CD4-positive, alpha-beta T cell treated with Interleukin-17A for 4 hours (primary cell): ENCODE results near the gene ERCC6L.

Experiments
- DNase-seq: peaks from one replicate; pipeline ENCODE4 v3.0.0-alpha.2; 2020; ENCODE audit warnings: mixed read lengths

Gene ERCC6L

DNA sequence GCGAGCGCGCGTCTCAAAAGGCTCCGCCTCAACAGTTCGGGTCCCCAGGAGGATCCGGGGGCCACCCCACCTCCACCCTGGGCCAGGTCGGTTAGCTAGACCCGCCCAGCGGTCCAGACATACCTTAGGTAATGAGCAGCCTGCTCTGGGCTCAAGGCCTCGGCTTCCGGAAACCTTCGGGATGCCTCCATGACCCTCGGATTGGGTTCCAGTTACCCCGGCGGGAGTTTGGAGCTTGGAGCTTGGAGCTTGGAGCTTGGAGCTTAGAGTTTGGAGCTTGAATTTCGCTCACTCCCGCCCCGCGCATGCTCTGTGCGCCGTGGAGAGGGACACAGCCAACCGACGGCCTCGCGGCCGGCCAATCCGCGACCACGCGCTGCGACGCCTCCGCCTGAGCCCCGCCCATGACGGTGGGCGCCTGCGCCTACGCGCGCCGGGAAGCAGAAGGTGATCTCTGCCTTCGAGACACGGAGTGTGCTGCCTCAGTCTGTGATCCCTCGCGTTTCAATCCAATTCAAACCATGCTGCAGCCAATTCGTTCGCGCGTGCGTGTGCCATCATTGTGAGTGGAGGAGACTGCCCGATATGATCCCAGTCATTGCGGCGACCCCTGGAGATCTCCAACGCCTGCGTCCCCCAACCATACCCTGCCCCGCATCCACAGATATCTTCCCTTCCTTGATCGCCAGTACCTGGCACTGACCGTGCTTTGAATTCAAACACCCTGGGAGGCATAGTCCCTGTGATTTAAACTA lies at the start of gene ERCC6L:
Gene ERCC6L (minus strand): TSS at position 307 of the 755 bp plus-strand sequence. CDS start 116 bp downstream, at position 191.
- DNase-seq = peak; percentile 89

DNA sequence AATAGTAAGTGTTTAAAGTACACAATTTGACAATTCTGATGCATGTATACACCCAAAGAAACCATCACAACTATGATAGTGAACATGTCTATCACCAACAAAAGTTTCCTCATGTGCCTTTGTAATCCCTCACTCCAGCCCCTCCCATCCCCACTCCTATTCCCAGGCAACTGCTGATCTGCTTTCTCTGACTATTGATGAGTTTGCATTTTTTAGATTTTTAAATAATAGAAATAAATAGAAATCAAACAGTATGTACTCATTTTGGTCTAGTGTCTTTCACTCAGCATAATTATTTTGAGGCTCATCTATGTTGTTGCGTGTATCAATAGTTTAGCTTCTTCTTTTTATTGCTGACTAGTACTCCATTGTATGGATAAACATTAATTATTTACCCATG lies 43.5 kb upstream of the ERCC6L start:
- DNase-seq = no peak

DNA sequence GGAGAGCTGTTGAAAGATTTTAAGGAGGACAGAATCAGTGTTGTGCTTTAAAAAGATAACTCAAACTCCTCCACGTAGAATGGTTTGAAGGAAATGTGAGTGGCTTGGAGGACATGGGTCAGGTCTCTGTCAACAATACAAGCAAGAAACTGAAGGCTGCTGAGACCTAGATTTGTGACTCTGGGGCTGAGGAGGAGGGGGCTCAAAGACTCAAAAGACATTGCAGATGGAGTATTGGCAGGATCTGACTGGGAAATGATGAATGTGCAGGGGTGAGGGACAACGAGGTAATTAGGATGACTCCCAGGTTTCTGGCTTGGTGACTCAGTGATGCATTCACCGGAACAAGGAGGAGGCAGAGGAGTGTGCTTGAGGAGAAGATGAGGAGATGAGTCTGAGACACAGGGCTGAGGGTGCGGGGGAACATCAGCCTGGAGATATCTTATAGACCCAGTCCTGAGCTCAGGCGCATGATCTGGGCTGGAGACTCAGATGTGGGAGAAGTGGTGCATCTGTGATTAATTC lies 41.6 kb upstream of the ERCC6L start:
- DNase-seq = no peak

DNA sequence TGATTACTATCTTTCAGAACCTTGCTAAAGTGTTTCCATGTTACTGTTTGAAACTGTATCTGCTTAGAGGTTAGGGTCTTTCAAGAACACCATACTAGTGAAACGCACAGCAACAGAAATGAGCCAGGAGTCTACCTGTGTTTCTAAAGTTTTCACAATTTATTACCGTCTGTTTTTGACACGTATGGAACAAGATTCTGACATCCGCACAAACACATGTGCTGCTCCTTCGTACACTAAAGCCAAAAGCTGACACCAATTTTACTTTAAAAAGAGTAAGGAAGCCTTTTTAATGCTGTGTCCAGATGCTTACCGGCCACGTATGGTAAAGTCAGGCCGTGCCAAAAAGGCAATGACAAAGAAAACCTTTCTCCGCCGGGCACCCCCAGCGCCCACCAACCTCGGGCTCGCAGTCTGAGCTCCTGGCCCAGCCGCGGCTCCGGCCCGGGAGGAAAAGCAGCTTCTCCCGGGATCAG lies 37.7 kb upstream of the ERCC6L start:
- no peak for DNase-seq

- DNase-seq = no peak
These were observed 35.7 kb upstream of the ERCC6L start for GRCh38 chrX:72274526-72274925.

DNA sequence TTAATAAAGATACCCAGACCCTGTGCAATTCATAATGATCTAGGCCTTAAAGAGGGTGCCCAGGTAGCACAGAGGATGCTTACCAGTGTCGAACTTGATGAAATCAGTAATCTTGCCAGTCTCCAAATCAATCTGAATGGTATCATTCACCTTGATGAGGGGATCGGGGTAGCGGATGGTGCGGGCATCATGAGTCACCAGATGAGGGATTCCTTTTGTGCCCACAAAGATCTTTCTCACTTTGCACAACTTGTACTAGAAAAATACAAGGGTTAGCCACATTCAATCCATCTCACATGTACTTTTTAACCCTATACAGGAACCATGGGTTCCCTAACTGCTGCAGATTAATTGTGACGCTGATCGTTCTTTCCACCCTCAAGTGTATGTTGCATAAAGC lies 34.9 kb upstream of the ERCC6L start:
- DNase-seq = peak; percentile 21

DNA sequence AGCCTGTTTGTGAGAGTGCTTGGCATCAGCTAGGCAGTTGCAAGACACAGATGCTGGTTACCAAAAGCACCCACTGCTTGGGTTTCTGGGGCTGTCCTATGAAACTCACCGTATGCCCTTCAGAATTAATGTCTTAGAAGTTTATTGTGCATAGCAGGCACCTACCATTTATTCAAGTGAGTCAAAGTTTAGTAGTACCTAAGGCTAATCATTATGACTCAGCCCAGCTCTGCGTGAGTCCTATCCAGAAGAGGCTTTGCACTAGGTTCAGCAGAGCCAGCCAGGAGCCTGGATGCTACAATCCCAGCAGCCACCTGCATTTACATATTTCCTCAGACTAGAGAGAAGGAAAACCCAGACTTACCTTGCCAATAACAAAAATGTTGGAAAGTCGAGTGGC lies 34.0 kb upstream of the ERCC6L start:
- no peak for DNase-seq

- DNase-seq = no peak
These were observed 33.0 kb upstream of the ERCC6L start for GRCh38 chrX:72271812-72272211.

GRCh38 chrX:72271091-72271788 lies 32.4 kb upstream of the ERCC6L start:
- DNase-seq = no peak

DNA sequence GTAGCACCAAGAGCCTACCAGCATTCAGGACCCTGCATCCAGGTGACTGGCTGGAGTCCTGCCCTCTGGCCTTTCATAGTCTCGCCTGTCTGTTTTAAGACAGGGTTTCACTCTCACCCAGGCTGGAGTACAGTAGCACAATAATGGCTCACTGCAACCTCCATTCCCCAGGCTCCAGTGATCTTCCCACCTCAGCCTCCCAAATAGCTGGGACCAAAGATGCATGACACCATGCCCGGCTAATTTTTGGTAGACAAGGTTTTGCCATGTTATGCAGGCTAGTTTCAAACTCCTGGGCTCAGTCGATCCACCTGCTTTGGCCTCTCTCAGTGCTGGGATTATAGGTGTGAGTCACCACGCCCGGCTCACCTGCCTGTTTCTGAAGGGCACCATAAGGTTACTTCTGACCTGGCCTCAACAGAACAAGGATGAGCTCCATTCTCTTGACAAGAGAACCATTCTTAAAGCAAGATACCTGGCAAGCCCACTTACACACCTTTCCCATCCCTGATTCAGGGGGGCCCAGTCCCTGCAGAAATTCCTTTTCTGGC lies 31.6 kb upstream of the ERCC6L start:
- no peak for DNase-seq

- DNase-seq = peak; percentile 33
These were observed 30.9 kb upstream of the ERCC6L start for GRCh38 chrX:72269671-72270251.

DNA sequence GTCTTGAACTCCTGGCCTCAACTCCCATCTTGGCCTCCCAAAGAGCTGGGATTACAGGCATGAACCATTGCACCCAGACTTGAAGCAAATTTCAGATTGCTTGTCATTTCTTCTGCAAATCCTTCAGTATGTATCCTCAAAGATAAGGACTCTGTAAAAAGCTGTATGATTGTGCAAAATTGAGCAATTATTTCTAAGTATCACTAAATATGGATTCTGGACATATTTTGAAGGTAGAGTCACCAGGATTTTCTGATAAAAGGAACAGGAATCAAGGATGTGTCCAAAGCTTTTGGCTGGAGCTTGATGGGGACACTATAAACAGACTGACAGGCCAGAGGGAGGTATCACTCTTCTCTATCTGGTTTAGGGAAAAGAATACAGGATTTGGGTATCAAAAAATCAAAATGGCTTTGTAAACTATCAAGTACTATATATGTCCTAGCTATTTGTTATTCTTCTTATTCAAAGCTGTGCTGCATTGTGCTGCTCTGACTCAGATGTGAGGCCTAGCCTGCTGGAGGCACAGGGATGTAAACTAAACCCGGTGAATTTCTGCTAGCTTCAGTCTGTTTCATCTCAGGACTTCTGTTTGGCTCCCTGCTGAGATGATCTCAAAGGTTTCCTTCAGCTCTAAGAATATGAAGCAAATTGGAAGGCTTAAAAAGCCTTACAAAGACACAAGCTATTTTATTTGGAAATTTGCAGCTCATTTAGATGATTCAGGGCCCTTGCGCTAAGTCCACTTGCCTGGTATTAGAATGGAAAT lies 30.0 kb upstream of the ERCC6L start:
- DNase-seq = no peak

DNA sequence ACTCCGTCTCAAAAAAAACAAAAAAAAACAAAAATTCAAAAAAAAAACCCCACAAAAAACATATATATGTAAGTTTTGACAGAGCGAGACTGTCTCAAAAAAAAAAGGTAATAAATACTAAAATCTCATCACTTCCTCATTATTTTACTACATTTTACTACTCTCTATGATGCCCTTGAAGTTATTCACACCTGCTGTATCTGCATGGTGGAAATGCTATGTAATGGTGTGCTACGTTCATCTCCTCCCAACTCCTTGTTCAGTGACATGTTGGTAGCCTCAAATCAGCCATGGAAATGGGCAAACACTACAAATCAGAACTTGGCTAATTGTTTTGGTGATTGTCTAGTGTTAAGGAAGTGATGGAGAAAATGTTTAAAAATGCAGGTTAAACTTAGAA lies 26.4 kb upstream of the ERCC6L start:
- no peak for DNase-seq

GRCh38 chrX:72262077-72262476 lies 23.2 kb upstream of the ERCC6L start:
- no peak for DNase-seq

DNA sequence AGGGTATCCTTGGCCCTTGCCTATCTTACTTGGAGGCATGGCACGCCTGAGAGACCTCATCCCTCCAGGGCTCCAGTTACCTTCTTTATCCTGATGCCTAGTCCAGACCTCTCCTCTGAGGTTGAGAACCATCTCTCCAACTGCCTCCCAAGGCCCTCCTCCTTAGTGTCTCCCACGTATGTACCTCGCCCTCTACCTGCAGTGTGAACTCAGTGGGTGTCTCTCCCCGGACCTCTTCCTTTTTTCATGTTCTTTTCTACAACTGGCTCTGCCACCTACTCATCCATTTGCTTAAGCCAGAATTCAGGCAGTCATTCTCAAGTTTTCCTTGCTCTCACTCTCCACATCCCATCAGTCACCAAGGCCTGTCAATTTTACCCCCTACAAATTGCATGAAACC lies 21.6 kb upstream of the ERCC6L start:
- DNase-seq = no peak

- DNase-seq = no peak
These were observed 19.3 kb upstream of the ERCC6L start for GRCh38 chrX:72258174-72258573.

DNA sequence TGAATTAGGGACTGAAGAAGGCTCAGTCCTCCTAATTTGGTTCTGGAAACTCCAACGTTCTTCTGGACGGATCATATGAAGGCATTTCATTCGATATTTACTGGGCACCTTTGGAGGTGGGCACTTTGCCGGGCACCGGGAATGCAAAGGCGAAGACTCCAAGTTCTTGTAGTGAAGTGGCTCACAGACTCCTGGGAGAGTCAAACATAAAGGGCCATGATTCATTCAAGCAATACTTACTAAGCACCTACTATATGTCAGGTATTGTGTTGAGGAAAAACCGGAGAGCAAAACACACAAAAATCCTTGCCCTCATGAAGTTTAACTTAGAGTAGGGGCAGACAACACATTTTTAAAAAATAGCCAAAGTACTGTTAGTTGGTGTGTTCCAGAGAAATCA lies 17.0 kb upstream of the ERCC6L start:
- DNase-seq = no peak

DNA sequence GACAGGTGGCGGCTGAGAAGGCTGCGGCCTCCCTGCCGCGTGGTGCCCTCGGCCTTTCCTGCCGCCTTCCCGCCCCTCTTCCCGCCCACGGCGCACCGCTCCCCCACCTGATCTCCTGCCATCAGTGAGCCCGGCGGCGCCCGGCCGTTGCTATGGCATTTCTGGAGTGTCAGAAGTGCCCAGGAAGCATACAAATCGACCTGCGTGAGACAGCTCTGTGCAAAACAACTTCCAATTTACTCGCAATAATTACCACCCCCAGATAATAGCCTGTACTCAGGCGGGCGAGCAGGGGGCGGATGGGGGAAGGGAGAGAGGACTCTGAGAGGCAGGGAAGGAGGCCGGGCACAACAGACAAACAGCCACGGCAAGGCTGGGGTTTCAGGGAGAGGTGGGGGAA lies 16.6 kb upstream of the ERCC6L start:
- DNase-seq = no peak

- DNase-seq = no peak
These were observed 16.0 kb upstream of the ERCC6L start for GRCh38 chrX:72254816-72255215.

DNA sequence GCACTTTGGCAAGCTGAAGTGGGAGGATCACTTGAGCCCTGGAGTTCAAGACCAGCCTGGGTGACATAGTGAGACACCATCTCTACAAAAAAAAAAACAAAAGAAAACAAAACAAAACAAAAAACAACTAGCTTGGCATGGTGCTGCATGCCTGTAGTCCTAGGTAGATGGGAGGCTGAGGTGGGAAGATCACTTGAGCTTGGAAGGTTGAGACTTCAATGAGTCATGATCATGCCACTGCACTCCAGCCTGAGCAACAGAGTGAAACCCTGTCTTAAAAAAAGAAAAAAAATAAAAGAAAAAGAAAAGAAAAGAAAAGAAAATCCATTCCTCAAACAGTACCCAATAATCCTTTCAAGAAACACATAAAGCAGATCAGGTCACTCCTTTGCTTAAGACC lies 14.9 kb upstream of the ERCC6L start:
- DNase-seq = no peak

- DNase-seq = no peak
These were observed 8.5 kb upstream of the ERCC6L start for GRCh38 chrX:72247206-72247942.
